SKM-1 (cell line): ENCODE measurements around the gene WAS.

Experiments used
- DNase-seq: peaks from one replicate; lab custom pipeline; 2025; ENCODE audit not compliant: unreplicated experiment; lab: John Stamatoyannopoulos, UW

Gene WAS

GRCh38 chrX:48711162-48711928 is 27.7 kb downstream of the WAS start:
- no peak for DNase-seq

DNA sequence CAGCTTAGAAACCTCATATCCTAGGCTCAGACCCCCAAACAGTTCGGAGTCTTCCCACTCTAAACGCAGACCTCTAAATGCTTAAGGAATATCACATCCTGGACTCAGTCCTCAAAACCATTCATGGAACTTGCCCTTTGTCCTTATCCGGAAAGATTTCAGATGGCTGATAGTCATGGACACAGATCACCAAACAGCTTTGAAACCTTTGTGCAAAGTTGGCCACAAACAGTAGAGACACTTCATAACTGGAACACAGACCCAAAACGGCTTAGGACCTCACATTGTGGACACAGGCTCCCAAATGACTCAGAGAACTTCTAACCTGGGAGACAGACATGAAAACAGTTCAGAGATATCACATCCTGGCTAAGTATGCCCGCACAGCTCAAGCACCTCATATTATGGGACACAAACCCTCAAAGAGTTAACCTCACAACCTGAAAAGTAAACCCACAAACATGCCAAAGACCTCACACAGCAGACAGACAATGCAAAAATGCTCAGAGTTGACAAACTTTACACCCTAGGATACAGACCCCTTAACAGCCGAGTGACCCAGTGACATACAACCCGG is 28.4 kb downstream of the WAS start:
- DNase-seq: no peak

DNA sequence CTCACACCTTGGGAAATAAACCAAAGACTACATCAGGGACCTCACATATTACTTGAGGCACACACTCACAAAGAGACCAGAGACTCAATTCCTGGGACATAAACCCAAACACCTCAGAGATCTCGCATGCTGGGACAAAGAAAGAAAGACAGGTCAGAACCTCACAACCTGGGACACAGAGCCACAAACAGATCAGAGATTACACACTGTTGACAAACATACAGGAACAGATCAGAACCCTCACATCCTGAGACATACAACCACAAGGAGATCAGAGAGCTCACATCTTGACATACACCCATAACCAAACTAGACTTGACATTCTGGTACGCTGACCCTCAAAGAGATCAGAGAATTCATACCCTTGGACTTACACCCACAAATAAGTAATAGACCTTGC is 30.2 kb downstream of the WAS start:
- no peak for DNase-seq

DNA sequence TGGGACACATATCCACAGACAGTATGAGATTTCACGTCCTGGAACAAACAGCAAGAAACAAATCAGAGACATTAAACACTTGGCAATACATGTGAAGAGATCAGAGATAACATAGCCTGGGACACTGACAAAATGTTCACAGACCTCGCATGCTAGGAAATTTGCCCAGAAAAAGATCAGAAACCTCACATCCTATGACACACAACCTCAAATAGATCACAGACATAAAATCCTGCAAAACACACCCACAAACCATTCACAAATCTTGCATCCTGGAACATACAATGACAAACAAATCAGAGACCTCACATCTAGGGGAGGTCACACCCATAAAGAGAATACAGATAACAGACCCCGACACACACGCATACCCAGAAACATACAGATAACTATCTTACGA is 31.0 kb downstream of the WAS start:
- DNase-seq: no peak

DNA sequence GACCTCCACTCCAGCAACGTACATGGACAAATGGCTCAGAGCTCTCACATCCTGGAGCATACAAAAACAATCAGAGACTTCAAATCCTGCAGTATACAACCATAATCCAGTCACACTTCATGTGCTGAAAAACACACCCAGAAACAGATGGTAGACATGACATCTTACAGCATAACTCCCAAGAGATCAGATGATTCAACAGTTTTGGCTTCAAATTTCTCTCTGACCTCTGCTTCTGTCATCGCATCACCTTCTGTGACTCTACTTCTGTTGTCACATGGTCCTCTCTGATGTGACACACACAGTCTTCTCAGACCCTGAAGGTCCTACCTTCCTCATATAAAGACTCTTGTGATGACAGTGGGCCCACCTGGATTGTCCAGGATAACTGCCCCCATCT is 31.5 kb downstream of the WAS start:
- no peak for DNase-seq

DNA sequence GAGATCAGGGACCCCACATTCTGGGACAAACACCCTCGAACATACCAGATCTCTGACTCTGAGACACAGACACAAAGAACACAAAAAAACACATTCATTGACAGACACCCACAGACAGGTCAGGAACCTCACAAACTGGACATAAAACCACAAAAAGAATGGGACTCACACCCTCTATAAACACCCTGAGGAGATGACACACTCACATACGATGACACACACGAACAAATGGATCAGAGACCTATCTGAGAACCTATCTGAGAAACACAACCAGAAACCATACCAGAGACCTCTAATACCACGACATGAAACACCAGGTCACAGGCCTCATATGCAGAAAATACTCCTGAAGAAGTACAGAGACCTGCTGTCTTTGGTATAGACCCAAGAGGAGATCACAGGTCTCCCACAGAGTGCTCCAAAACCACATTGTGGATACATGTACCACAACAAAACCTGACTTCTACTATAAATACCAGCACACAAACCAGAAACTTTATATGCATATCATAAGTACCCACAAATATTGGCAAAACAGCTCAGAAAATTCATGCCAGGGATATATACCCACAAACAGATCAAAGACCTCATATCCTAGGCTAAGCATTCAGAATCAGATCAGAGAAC is 32.4 kb downstream of the WAS start:
- DNase-seq: no peak

DNA sequence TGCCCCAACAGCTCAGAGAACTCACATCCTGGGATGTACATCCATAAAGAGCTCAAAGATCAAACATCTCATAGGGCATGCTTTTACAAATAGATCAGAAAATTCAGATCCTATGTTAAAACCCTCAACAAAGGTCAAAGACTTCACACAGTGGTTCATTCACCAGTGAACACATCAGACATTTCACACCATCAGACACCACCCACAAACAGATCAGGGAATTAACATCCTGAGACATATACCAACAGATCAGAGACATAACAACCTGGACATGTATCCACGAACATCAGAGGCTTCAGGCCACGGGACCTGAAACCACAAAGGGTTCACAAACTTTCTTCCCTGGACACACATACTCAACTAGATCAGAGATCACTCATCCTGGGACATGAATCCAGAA is 36.4 kb downstream of the WAS start:
- DNase-seq: no peak

DNA sequence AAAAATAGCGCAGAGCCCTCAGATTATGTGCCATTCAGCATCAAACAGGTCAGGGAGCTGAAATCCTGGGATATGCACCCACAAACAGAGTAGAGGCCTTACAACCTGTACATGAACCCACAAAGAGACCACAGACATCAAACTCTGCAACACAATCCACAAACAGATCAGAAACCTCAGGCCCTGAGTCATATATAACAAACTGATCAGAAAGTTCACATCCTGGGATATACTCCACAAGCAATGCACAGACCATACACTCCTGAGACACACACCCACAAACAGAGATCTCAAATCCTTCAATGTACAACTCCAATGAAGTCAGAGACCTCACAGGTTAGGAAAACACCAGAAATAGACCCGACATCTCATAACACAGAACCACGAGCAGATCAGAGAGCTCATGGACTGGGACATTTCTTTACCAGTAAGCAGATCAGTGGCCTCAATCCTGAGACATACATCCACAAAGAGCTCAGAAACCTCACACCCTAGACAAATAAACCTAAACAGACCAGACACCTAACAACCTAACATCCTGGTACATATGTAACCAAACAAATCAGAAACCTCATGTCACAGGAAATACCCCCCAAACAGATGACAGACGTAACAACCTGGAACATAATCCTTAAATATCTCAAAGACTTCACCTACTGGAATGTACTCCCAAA is 37.1 kb downstream of the WAS start:
- no peak for DNase-seq

DNA sequence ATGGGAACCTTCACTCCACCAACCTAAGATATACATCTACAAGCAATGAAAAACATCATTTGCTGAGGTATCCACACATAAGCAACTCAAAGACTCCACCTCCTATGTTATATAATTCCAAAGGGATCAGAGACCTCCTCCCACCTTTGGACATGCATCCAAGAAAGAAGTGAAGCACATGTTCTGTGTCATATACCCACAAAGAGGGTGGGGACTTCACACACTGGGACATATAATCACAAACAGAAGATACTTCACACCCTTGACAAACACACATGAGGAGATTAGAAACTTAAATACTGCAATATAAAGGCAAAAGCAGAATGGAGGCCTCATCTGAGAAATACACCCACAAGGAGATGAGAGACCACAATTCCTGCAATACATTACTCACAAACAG is 38.3 kb downstream of the WAS start:
- no peak for DNase-seq

DNA sequence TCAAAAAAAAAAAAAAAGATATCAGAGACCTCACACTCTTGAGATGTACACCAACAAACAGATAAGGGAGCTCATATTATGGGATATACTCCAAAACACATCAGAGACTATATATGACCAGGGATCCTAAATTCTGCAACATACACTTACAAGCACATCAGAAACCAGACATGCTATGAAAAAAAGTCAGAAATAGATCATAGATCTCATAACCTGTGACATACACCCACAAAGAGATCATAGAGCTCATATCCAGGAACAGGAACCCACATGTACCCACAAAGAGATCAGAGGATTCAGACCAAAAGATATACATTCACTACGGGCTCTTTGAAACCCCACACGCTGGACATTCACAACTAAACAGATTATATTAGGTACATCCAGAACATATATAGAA is 43.0 kb downstream of the WAS start:
- DNase-seq: no peak

DNA sequence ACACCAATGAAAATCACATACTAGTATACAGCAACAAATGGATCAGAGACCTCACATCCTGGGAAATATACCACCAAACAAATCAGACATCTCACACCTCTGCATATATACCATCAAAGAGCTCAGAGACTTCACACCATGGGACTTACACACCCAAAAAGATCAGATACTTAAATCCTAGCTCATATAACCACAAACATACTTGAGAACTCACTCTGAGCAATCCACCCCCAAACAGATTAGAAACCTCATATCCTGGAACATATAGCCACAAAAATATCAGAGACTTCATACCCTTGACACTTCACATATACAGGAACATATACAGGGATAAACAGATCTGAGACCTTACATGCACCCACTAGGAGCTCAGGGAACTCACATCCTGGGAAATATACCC is 45.1 kb downstream of the WAS start:
- no peak for DNase-seq

DNA sequence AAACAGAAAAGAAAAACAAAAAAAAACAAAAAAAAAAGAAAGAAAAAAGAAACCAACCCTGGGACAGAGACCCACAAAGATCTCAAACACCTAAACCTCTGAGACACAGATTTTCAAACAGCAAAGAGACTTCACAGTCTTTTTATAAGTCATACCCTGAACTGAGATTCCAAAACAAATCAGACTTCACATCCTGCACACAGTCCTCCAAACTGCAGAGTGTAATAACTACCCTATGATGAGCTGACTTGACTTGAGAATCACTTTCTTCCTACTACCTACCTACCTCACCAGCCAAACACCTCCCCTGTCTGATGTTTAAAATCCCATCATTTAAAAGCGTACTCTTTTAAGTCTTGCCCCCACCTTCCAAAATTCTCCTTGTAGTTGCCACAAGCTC is 52.7 kb downstream of the WAS start:
- no peak for DNase-seq

- DNase-seq: no peak
Observed at GRCh38 chrX:48736878-48737212, 53.2 kb downstream of the WAS start.

GRCh38 chrX:48737213-48737938 is 53.8 kb downstream of the WAS start:
- DNase-seq: peak; percentile 83

- DNase-seq: no peak
Observed at GRCh38 chrX:48737940-48738339, 54.3 kb downstream of the WAS start.
